Right forelimb (tissue), 1 donor: Measurements from ENCODE around the gene SYK.
"Not testable (repeated sequence)": the region's sequence is repeated elsewhere in the genome, so short reads cannot be mapped to it uniquely, and the experiment has no call there.

Source experiments
- DNase-seq: peaks from one replicate; pipeline ENCODE4 v3.0.0-alpha.2; 2018

SYK gene

DNA sequence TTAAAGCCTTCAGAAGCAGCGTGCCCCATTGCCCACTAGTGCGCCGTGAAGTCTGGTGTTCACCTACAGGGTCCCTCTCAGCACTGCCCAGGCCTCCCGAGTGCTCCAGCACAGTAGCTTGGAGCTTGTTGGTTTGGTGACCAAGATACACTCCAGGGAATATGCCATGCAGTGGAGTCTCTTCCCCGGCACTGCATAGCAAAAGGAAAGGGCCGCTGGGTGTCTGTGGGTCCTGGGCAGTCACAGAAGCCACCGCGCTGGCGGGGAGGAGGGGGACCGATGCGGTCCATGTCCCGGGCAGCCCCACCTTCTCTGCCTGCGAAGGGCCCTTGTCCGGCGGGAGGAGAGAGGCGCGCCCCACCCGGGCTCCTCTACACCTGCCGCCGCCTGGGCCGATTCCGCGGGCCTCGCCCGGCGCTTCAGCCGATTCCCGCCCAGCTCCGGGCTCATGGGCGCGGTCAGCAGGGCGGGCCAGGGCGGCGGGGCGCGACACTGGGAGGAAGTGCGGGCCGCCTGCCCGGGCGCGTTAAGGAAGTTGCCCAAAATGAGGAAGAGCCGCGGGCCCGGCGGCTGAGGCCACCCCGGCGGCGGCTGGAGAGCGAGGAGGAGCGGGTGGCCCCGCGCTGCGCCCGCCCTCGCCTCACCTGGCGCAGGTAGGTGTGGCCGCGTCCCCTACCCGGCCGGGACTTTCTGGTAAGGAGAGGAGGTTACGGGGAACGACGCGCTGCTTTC, at the start of gene SYK:
Gene SYK (plus strand): TSS at position 579 of the 732 bp plus-strand sequence. CDS start 42,080 bp downstream, outside the sequence.
- no peak for DNase-seq

DNA sequence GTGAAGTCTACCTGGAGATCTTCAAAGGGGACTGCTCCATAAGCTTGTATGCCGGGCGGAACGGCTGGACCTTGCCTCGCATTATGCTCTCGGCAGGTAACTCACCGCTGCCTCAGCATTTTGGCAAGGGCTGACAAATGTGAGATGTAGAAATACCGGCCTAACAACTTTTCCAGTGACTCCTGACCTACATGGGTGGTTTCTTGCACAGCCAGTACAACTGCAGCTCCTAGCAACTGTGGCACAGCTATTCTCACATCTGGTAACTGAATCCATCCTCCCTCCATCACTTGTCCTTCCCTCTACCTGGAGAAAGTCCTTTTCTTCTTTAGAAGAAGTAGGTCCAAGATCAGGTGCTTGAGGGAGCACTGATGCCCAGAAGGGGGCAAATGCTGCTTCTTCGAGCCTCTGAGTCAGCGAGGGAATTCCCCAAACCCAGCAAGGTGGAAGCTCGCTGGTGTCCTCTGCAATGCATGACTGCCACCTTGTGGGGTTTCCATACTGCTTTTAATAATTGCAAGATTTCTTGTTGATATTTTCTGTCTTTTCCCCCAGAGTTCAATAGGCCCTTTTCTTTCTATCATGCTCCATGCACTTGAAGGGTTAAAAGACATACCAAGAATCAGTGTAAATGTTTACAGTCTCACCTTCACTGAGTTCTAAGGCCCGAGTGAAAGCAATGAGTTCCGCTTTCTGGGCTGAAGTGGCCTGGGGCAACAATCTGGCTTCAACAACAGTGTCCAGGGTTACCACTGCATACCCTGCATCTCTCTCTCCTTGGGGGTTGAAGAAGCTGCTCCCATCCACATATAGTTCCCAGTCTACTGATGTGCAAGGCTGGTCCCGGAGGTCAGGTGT, 45.9 kb upstream of the SYK start:
- DNase-seq, result peak; percentile 43

GRCh38 chr9:90760577-90760976, 41.0 kb upstream of the SYK start:
- not testable (repeated sequence) for DNase-seq

- DNase-seq, result no peak
These were observed 34.9 kb upstream of the SYK start for GRCh38 chr9:90766731-90767130.

DNA sequence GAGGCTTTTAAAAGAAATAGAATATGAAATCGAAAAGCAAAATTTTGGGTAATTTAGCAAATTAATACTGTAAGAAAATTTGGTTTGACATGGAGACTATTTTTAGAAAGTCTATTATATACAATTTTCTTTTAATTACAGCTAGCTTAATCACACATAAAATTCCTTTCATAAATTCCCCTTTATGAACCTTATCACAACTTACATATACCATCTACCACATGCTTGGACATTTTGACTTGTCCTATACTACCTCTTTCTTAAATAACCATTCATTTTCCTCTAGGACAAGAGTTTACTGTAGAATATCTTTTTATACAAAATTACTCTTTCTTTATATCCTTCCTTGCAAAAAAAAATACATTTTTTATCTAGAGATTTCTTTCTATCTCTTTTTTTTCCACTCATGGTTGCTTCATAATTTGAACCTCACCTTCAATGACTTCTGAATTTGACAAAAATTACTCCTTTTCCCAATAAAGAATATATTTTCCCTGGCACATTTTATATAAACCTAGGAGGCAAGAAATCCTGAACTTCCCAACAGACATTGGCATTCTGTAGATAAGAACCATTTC, 34.0 kb upstream of the SYK start:
- DNase-seq, result no peak

DNA sequence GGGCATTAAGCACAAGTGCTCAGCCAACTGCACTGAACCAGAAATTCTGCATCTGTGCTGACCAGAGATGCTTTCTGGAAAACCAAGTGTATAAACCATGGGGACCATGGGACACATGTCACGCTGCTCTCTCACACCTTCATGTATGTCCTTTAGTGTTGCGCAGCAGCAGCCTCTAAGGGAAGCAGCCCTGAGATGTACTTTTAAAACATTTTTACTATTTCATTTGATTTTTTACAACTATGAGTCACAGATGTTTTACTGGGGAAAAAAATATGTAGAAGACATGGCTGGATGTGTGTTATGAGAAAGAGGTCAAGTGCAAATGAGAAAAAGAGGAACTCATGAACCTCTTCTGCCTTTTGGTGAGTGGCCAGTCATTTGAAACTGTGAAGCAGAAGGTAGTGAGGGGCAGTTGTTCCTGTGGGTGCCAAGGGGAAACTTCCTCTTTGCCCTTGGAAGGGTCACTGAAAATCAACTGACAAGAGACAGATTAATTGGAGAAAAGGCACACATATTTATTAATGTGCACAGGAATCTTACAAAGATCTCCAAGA, 31.4 kb upstream of the SYK start:
- no peak for DNase-seq

- DNase-seq, result no peak
These were observed 30.7 kb upstream of the SYK start for GRCh38 chr9:90770927-90771326.

GRCh38 chr9:90772386-90772785, 29.2 kb upstream of the SYK start:
- DNase-seq, result no peak

DNA sequence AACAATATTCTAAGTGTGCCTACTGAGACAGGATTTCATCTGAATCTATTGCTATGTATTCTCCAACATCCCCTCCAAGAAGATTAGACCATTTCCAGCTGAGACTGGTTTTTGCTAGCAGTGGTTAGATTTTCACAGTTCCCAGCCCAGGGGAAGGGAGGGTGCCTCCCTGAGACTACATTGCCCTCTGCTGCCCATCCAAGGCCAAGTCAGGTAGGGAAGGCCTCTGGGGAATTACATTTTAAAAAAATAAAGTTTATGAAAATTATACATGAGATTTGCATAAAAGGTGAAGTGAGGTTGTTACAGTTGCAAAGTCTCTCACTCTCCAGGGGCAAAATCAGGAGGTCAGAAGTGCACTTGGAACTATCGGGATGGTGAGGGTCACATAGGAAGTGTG, 28.0 kb upstream of the SYK start:
- no peak for DNase-seq

- no peak for DNase-seq
These were observed 27.5 kb upstream of the SYK start for GRCh38 chr9:90774071-90774470.

DNA sequence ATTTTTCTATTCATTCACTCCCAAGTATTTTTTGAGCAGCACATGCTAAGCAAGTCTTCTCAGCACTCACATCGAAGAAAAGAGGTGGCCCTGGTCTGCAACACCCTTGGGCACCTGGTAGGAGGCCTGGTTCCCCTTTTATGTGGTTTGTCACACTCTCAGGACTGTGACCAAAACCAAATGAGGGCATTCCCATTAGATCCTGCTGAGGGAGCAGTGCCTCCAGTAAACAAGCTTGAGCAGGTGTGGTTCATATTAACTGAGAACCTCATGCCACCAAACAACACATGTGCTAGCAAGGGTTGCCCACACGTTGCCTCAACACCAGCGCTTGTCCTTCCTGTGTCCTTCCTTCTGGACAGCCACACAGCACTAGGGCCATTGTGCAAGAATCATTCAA, 26.9 kb upstream of the SYK start:
- DNase-seq, result no peak

DNA sequence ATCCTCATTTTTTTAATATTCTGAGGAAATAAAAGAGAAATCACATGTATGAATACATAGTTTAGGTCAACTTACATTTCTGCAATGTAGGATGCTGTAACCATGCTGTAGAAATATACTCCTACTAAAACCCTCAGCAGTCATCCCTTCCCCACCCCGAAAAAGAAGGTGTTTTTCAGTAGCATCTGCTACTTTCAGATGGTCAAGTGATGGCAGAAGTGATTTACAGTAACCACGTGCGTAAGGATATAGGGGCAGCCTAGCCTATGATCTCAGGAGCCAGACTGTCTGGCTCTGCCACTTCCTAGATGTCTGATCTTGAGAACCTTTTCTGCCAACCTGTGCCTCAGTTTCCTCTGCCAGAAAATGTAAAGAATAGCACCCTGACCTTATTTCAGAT, 26.0 kb upstream of the SYK start:
- no peak for DNase-seq

- DNase-seq, result no peak
These were observed 22.9 kb upstream of the SYK start for GRCh38 chr9:90778746-90779145.

- no peak for DNase-seq
These were observed 18.1 kb upstream of the SYK start for GRCh38 chr9:90783552-90783951.

GRCh38 chr9:90783964-90784363, 17.7 kb upstream of the SYK start:
- DNase-seq, result no peak

- no peak for DNase-seq
These were observed 13.7 kb upstream of the SYK start for GRCh38 chr9:90787771-90788460.

- DNase-seq, result not testable (repeated sequence)
These were observed 13.1 kb upstream of the SYK start for GRCh38 chr9:90788527-90788926.

DNA sequence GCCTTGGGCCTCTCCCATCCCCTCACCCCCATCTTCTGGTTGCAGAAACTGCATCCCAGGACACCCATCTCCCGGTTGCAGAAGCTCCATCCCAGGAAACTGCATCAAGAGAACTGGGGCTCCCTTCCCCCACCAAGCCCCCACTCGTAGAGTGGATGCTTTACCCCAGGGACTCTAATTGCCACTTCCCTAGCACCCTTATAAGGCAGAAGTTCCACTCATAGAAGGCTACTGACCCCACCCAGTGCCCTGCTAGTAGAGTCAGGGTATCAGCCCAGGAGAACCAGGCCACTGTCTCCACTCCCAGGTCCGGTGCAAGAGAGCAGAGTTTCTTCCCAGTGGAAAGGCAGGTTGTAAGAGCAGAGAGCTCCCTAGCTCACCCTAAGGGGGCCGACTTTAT, 12.2 kb upstream of the SYK start:
- DNase-seq, result no peak

GRCh38 chr9:90789862-90790261, 11.8 kb upstream of the SYK start:
- DNase-seq, result no peak

GRCh38 chr9:90793024-90793423, 8.6 kb upstream of the SYK start:
- not testable (repeated sequence) for DNase-seq

DNA sequence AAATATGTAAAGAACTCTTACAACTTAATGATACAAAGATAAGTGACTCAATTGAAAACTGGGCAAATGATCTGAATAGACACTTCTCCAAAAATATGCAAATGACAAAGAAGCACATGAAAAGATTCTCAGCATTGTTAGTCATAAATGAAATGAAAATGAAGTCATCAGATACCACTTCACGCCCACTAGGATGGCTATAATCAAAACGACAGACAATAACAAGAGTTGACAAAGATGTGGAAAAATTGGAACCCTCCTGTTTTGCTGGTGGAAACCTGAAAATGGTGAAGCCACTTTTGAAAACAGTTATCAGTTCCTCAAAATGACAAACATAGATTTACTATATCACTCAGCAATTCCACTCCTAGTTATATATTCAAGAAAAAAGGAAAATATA, 7.9 kb upstream of the SYK start:
- DNase-seq, result no peak

DNA sequence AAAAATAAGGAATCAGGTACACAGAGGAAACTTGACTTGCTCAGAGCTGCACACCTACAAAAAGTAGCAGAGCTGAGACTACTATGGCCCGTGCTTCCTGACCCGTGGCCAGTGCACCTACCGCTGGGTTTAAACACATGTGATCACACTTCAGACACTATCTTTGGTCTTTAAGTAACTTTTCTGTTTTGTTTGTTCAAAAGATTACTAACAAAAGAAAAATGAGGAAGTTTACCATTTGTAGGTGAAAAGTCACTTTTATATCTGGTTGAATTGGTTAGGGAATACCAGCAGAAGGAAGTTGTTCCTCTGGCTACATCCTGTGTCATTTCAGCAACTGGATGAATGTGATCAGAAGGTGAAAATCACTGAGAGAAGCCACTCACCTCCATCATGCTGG, 6.5 kb upstream of the SYK start:
- DNase-seq, result no peak

DNA sequence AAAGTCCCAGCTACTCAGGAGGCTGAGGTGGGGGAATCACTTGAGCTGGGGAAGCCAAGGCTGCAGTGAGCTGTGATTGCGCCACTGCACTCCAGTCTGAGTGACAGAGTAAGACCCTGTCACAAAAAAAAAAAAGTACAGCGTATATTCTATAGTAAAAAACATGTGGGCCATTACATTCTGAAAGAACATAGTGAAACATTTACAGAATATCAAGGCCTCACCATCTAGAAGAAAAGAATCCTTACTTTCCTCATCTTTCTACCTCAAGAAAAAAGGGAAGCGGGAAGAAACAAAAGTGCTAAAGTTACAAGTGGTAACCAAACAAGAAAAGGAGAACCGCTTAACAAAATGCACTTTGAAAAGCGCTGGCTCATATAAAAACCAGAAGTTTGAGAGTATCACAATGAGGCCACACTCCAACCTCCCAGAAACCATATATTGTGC, 5.7 kb upstream of the SYK start:
- DNase-seq, result no peak
